ENCODE data around the gene DOCK4. TPM values are rescaled to one million over a fixed set of nuclear protein-coding genes. Genes with fewer than 3 reads are reported as not detected.

DOCK4 gene
- total and polyA plus RNA-seq, 2 experiments from 2014 or later: 2.1 to 5.0 TPM

DNA sequence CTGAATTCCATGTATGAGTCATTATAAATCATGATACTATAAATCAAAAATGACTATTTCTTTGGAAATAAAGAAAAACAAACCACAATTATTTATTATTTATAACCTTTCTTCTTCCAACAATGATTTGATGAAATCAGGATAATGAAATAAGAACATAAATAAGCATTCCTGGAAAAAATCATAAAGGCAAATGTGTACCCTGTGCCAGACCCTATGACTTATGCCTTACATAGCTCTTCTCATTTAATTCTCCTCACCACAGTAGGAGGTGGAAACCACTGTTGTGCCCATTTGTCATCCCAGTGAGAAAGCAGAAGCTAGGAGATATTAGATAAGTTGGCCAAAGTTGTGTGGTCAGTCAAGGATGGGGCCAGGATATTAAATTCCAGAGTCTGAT, 255.1 kb downstream of the DOCK4 start:
- Histone ChIP-seq H3K9ac (no peak overlapping the region), H3K9me3 (ENCODE audit: low read depth) (no peaks in the 10 kb centered on the region), H4K20me1 (ENCODE audit: insufficient read depth) (no peaks in the 10 kb centered on the region), H3K36me3 (ENCODE audit: low read depth) (no peaks in the 10 kb centered on the region), H3K4me3 (no peak overlapping the region), H3K4me1 (ENCODE audit: insufficient read depth) (no peaks in the 10 kb centered on the region), H2AFZ (no peak overlapping the region), H3K9me2 (ENCODE audit: insufficient read depth) (no peaks in the 10 kb centered on the region), H3F3A (ENCODE audit: insufficient read depth) (no peaks in the 10 kb centered on the region), H3K27me3 (replicated peaks; ENCODE audit: insufficient read depth) (no peaks in the 10 kb centered on the region), H3K4me2 (ENCODE audit: unreplicated experiment) (no peak overlapping the region), H3K27ac (no peak overlapping the region), H3K79me2 (ENCODE audit: insufficient read depth) (no peaks in the 10 kb centered on the region)
- no peak for DNase-seq
- TF ChIP-seq EZH2phosphoT487 (IDR thresholded peaks at IDR 0.05; ENCODE audit: insufficient read depth, low read depth): no peak
- no peak for TF ChIP-seq EZH2 (IDR thresholded peaks at IDR 0.05; ENCODE audit: insufficient read depth, poor library complexity, severe bottlenecking)
- in situ Hi-C loops (cut with MboI): no loop called here

- Histone ChIP-seq H3K27me3 (replicated peaks; ENCODE audit: insufficient read depth) (no peaks in the 10 kb centered on the region), H3K9ac (no peak overlapping the region), H2AFZ (no peak overlapping the region), H4K20me1 (ENCODE audit: insufficient read depth) (no peaks in the 10 kb centered on the region), H3K79me2 (ENCODE audit: insufficient read depth) (no peaks in the 10 kb centered on the region), H3K4me1 (ENCODE audit: insufficient read depth) (no peaks in the 10 kb centered on the region), H3F3A (ENCODE audit: insufficient read depth) (no peaks in the 10 kb centered on the region), H3K27ac (no peak overlapping the region), H3K36me3 (ENCODE audit: low read depth) (0 out of 2 replicates have a peak, but pooled peaks cover 11% of the 10 kb centered on the region), H3K9me2 (ENCODE audit: insufficient read depth) (no peaks in the 10 kb centered on the region), H3K4me3 (no peak overlapping the region), H3K4me2 (ENCODE audit: unreplicated experiment) (no peak overlapping the region), H3K9me3 (ENCODE audit: low read depth) (peaks cover 6% of the 10 kb centered on the region)
- in situ Hi-C loops (cut with MboI): no loop called here
- DNase-seq: no peak
- TF ChIP-seq EZH2 (IDR thresholded peaks at IDR 0.05; ENCODE audit: insufficient read depth, poor library complexity, severe bottlenecking): no peak
- TF ChIP-seq EZH2phosphoT487 (IDR thresholded peaks at IDR 0.05; ENCODE audit: insufficient read depth, low read depth): no peak
- 85 to 89% methylated on average over 5 of the region's 5 CpGs for WGBS, 2 experiments (ENCODE audit: low coverage in 1 of 2, low lambda C conversion rate in 2 of 2, missing lambda C conversion rate in 2 of 2)
These were observed 263.6 kb downstream of the DOCK4 start for GRCh38 chr7:111942450-111943081.

- Histone ChIP-seq H3K4me1 (ENCODE audit: insufficient read depth) (no peaks in the 10 kb centered on the region), H3K36me3 (ENCODE audit: low read depth) (0 out of 2 replicates have a peak, but pooled peaks cover 7% of the 10 kb centered on the region), H3K4me2 (ENCODE audit: unreplicated experiment) (no peak overlapping the region), H3K9ac (no peak overlapping the region), H2AFZ (no peak overlapping the region), H3F3A (ENCODE audit: insufficient read depth) (no peaks in the 10 kb centered on the region), H3K79me2 (ENCODE audit: insufficient read depth) (no peaks in the 10 kb centered on the region), H3K9me3 (ENCODE audit: low read depth) (no peaks in the 10 kb centered on the region), H3K4me3 (no peak overlapping the region), H3K27ac (no peak overlapping the region), H3K9me2 (ENCODE audit: insufficient read depth) (no peaks in the 10 kb centered on the region), H4K20me1 (ENCODE audit: insufficient read depth) (no peaks in the 10 kb centered on the region), H3K27me3 (replicated peaks; ENCODE audit: insufficient read depth) (no peaks in the 10 kb centered on the region)
- TF ChIP-seq EZH2phosphoT487 (IDR thresholded peaks at IDR 0.05; ENCODE audit: insufficient read depth, low read depth) (no peak), EZH2 (IDR thresholded peaks at IDR 0.05; ENCODE audit: insufficient read depth, poor library complexity, severe bottlenecking) (no peak)
- WGBS, 2 experiments (ENCODE audit: low coverage in 1 of 2, low lambda C conversion rate in 2 of 2, missing lambda C conversion rate in 2 of 2): 97 to 100% methylated on average over 1 of the region's 1 CpG
- in situ Hi-C loops (cut with MboI): no loop called here
- DNase-seq: no peak
These were observed 269.0 kb downstream of the DOCK4 start for GRCh38 chr7:111937163-111937562.

- Histone ChIP-seq H3K36me3 (ENCODE audit: low read depth) (no peaks in the 10 kb centered on the region), H3F3A (ENCODE audit: insufficient read depth) (no peaks in the 10 kb centered on the region), H3K9me3 (ENCODE audit: low read depth) (no peaks in the 10 kb centered on the region), H4K20me1 (ENCODE audit: insufficient read depth) (no peaks in the 10 kb centered on the region), H2AFZ (no peak overlapping the region), H3K4me3 (no peak overlapping the region), H3K27me3 (replicated peaks; ENCODE audit: insufficient read depth) (no peaks in the 10 kb centered on the region), H3K4me1 (ENCODE audit: insufficient read depth) (no peaks in the 10 kb centered on the region), H3K9me2 (ENCODE audit: insufficient read depth) (no peaks in the 10 kb centered on the region), H3K9ac (no peak overlapping the region), H3K4me2 (ENCODE audit: unreplicated experiment) (no peak overlapping the region), H3K79me2 (ENCODE audit: insufficient read depth) (no peaks in the 10 kb centered on the region), H3K27ac (no peak overlapping the region)
- no peak for DNase-seq
- WGBS, 2 experiments (ENCODE audit: low coverage in 1 of 2, low lambda C conversion rate in 2 of 2, missing lambda C conversion rate in 2 of 2): 88 to 90% methylated on average over 4 of the region's 4 CpGs
- TF ChIP-seq EZH2 (IDR thresholded peaks at IDR 0.05; ENCODE audit: insufficient read depth, poor library complexity, severe bottlenecking): no peak
- in situ Hi-C loops (cut with MboI): no loop called here
These were observed 272.6 kb downstream of the DOCK4 start for GRCh38 chr7:111933609-111934008.

GRCh38 chr7:111931958-111932357, 274.2 kb downstream of the DOCK4 start:
- WGBS, 2 experiments (ENCODE audit: low coverage in 1 of 2, low lambda C conversion rate in 2 of 2, missing lambda C conversion rate in 2 of 2): 69 to 94% methylated on average over 1 of the region's 1 CpG
- no peaks in the 10 kb centered on the region for H3K79me2 ChIP-seq (ENCODE audit: insufficient read depth)
- in situ Hi-C loops (cut with MboI): no loop called here
- DNase-seq: no peak
- no peak overlapping the region for H2AFZ ChIP-seq
- no peaks in the 10 kb centered on the region for H3K36me3 ChIP-seq (ENCODE audit: low read depth)
- no peak overlapping the region for H3K4me3 ChIP-seq
- H3K9me3 ChIP-seq (ENCODE audit: low read depth): no peaks in the 10 kb centered on the region
- H4K20me1 ChIP-seq (ENCODE audit: insufficient read depth): no peaks in the 10 kb centered on the region
- no peak for TF ChIP-seq EZH2 (IDR thresholded peaks at IDR 0.05; ENCODE audit: insufficient read depth, poor library complexity, severe bottlenecking)
- no peak for TF ChIP-seq EZH2phosphoT487 (IDR thresholded peaks at IDR 0.05; ENCODE audit: insufficient read depth, low read depth)
- no peak overlapping the region for H3K9ac ChIP-seq
- no peaks in the 10 kb centered on the region for H3F3A ChIP-seq (ENCODE audit: insufficient read depth)
- no peak overlapping the region for H3K4me2 ChIP-seq (ENCODE audit: unreplicated experiment)
- no peaks in the 10 kb centered on the region for H3K4me1 ChIP-seq (ENCODE audit: insufficient read depth)
- H3K9me2 ChIP-seq (ENCODE audit: insufficient read depth): no peaks in the 10 kb centered on the region
- no peaks in the 10 kb centered on the region for H3K27me3 ChIP-seq (replicated peaks; ENCODE audit: insufficient read depth)
- H3K27ac ChIP-seq: no peak overlapping the region
